ENCODE data around the gene CACNA2D4.

Gene CACNA2D4

GRCh38 chr12:1912580-1913376, 5.7 kb downstream of the CACNA2D4 start:
- peak; percentile 70 for DNase-seq (ENCODE audit: low spot score)
- H3K27ac ChIP-seq = no peak overlapping the region
- no peak overlapping the region for H3K4me3 ChIP-seq
- TF ChIP-seq CTCF (IDR thresholded peaks at IDR 0.05) = no peak

- no peak for TF ChIP-seq CTCF (IDR thresholded peaks at IDR 0.05)
- no peak overlapping the region for H3K27ac ChIP-seq
- H3K4me3 ChIP-seq = no peak overlapping the region
- peak; percentile 47 for DNase-seq (ENCODE audit: low spot score)
Observed at GRCh38 chr12:1911598-1912575, 6.6 kb downstream of the CACNA2D4 start.

- no peak overlapping the region for H3K4me3 ChIP-seq
- no peak for DNase-seq (ENCODE audit: low spot score)
- H3K27ac ChIP-seq = no peak overlapping the region
- TF ChIP-seq CTCF (IDR thresholded peaks at IDR 0.05) = no peak
Observed at GRCh38 chr12:1910468-1910867, 8.0 kb downstream of the CACNA2D4 start.

GRCh38 chr12:1908758-1909157, 9.7 kb downstream of the CACNA2D4 start:
- TF ChIP-seq CTCF (IDR thresholded peaks at IDR 0.05) = no peak
- H3K27ac ChIP-seq = no peak overlapping the region
- no peak for DNase-seq (ENCODE audit: low spot score)
- H3K4me3 ChIP-seq = no peak overlapping the region

GRCh38 chr12:1907652-1908611, 10.5 kb downstream of the CACNA2D4 start:
- DNase-seq (ENCODE audit: low spot score) = peak; percentile 67
- Histone ChIP-seq H3K27ac (no peak overlapping the region), H3K4me3 (peak overlapping the region; percentile 51)
- TF ChIP-seq CTCF (IDR thresholded peaks at IDR 0.05) = no peak

GRCh38 chr12:1906579-1906978, 11.9 kb downstream of the CACNA2D4 start:
- H3K4me3 ChIP-seq = no peak overlapping the region
- H3K27ac ChIP-seq = no peak overlapping the region
- TF ChIP-seq CTCF (IDR thresholded peaks at IDR 0.05) = no peak
- DNase-seq (ENCODE audit: low spot score) = no peak

Data from coronary artery (tissue), 2 donors.